K562 (cell line): ENCODE results near the gene MAS1L. TPM values are rescaled to one million over a fixed set of nuclear protein-coding genes. Genes with fewer than 3 reads are reported as not detected.

Experiments
- ARNT ChIP-seq, 2 experiments: fragments of 450-650 bp; IDR thresholded peaks; 2 replicates each; pipeline ENCODE4 v1.6.1; 2016; ENCODE audit warnings: mild to moderate bottlenecking in 1 of 2
- E2F8 ChIP-seq: fragments of 450-650 bp; IDR thresholded peaks from 2 replicates; pipeline ENCODE4 v1.7.1; 2018; ENCODE audit warnings: mild to moderate bottlenecking, low read depth; ENCODE audit not compliant: partially characterized antibody
- GABPB2 ChIP-seq: fragments of 250-450 bp; sonication (Bioruptor Pico); conservative IDR thresholded peaks from 2 replicates; pipeline ENCODE4 v1.5.1; 2021; ENCODE audit warnings: mild to moderate bottlenecking
- HDAC1 ChIP-seq, 2 experiments: fragments of 450-650 bp; IDR thresholded peaks; 2 replicates each; pipeline ENCODE4 v1.6.1; 2016 to 2017; ENCODE audit warnings: inconsistent platforms in 1 of 2, mild to moderate bottlenecking in 1 of 2, moderate library complexity in 1 of 2
- HDAC3 ChIP-seq: fragments of 450-650 bp; IDR thresholded peaks from 2 replicates; pipeline ENCODE4 v1.6.1; 2018; ENCODE audit warnings: borderline replicate concordance, mild to moderate bottlenecking, moderate library complexity; ENCODE audit not compliant: partially characterized antibody
- JUN ChIP-seq, 2 experiments: sonication (generic) in 1 of 2; formaldehyde crosslinking in 1 of 2; IDR thresholded peaks; 2 replicates each; pipeline versions ENCODE4 v1.6.1 to v1.8.0; 2012 to 2022; ENCODE audit warnings: borderline replicate concordance in 2 of 2, mild to moderate bottlenecking in 2 of 2, improper control_type of control experiment in 1 of 2, low read depth in 1 of 2, low read length in 1 of 2, missing genetic modification reagents in 1 of 2
- MGA ChIP-seq: fragments of 450-650 bp; IDR thresholded peaks from 2 replicates; pipeline ENCODE4 v1.6.1; 2016; ENCODE audit warnings: mild to moderate bottlenecking, moderate library complexity
- NCOA2 ChIP-seq, 2 experiments: fragments of 450-650 bp; IDR thresholded peaks; 2 replicates each; pipeline ENCODE4 v1.6.1; 2018; ENCODE audit warnings: mild to moderate bottlenecking in 2 of 2, moderate library complexity in 1 of 2; ENCODE audit not compliant: partially characterized antibody in 2 of 2
- NR1H2 ChIP-seq: sonication (generic); formaldehyde crosslinking; IDR thresholded peaks from 2 replicates; pipeline ENCODE4 v1.4.0; 2020; ENCODE audit warnings: mild to moderate bottlenecking, missing genetic modification reagents
- OTX1 ChIP-seq: fragments of 450-650 bp; formaldehyde crosslinking; IDR thresholded peaks from 2 replicates; pipeline ENCODE4 v1.4.0; 2022; ENCODE audit warnings: mild to moderate bottlenecking
- TBL1XR1 ChIP-seq, 2 experiments: IDR thresholded peaks; 2 replicates each; pipeline ENCODE4 v1.6.1; 2012; ENCODE audit warnings: improper control_type of control experiment in 2 of 2, low read length in 2 of 2, mild to moderate bottlenecking in 1 of 2
- XRCC4 ChIP-seq: IDR thresholded peaks from one replicate; pipeline ENCODE4 v1.6.1; 2011; ENCODE audit not compliant: insufficient read depth, insufficient read length; ENCODE audit errors: extremely low read depth
- ZFP1 ChIP-seq: fragments of 450-650 bp; formaldehyde crosslinking; IDR thresholded peaks from 2 replicates; pipeline ENCODE4 v1.4.0; 2020; ENCODE audit warnings: mild to moderate bottlenecking, mixed read lengths
- ZNF174 ChIP-seq: fragments of 250-450 bp; sonication (Bioruptor Pico); IDR thresholded peaks from 2 replicates; pipeline ENCODE4 v1.4.0; 2020; ENCODE audit warnings: mild to moderate bottlenecking
- ZNF586 ChIP-seq: fragments of 450-650 bp; formaldehyde crosslinking; conservative IDR thresholded peaks from 2 replicates; pipeline ENCODE4 v1.4.0; 2020; ENCODE audit warnings: mild to moderate bottlenecking, moderate library complexity
- polyA plus RNA-seq, 8 experiments: library from polyadenylated mRNA; depleted of rRNA in 4 of 8; stranded (reverse) in 5 of 8; unstranded in 3 of 8; fragments of >200 nt; fragmentation: Nextera tagmentation in 2 of 8; fragmentation: Illumina TruSeq in 1 of 8; extraction: Ambion mirVana in 2 of 8; extraction: Trizol in 1 of 8; gene quantifications; 2 replicates each; pipeline versions ENCODE4 v1.2.1 to v1.2.3, GENCODE V29; 2011 to 2014; ENCODE audit warnings: inconsistent platforms in 1 of 8, missing spikeins in 1 of 8
- total RNA-seq, 7 experiments: library from RNA; depleted of rRNA in 6 of 7; stranded (reverse); fragments of >200 nt in 6 of 7; fragmentation: Illumina TruSeq in 2 of 7; extraction: Trizol in 2 of 7; gene quantifications; 2 replicates each; pipeline versions ENCODE4 v1.2.1 to v1.2.3, GENCODE V29; 2011 to 2021; ENCODE audit warnings: low replicate concordance in 1 of 7

The MAS1L gene
- total and polyA plus RNA-seq, 9 of the 15 experiments (the other 6 are each of a cell fraction or from before 2014, with no cell fraction given): not detected

GRCh38 chr6:29490552-29490951, 2.8 kb upstream of the MAS1L start (continued):
- TF ChIP-seq MGA (no peak), XRCC4 (no peak), HDAC3 (no peak), NCOA2 (IDR thresholded peaks at IDR 0.05; ENCODE audit: partially characterized antibody in 2 of 2) (no peak), HDAC1 (IDR thresholded peaks at IDR 0.05) (no peak), ARNT (IDR thresholded peaks at IDR 0.05) (no peak), NR1H2 (CRISPR knock-in tag) (no peak), E2F8 (no peak), GABPB2 (CRISPR knock-in tag) (no peak), OTX1 (no peak), TBL1XR1 (IDR thresholded peaks at IDR 0.05; ENCODE audit: low read length in 2 of 2) (peak in 1 of 2 experiments; percentile 33; a peak in 1 of 4 replicates), ZNF586 (CRISPR knock-in tag) (no peak), ZNF174 (CRISPR knock-in tag) (no peak), JUN (IDR thresholded peaks at IDR 0.05; ENCODE audit: borderline replicate concordance, low read depth, low read length) (no peak), JUN (CRISPR knock-in tag; IDR thresholded peaks at IDR 0.05; ENCODE audit: borderline replicate concordance) (no peak), ZFP1 (CRISPR knock-in tag) (no peak)
